GM12864 (cell line): ENCODE measurements around the gene C14orf180.

Source experiments
- DNase-seq: peaks from one replicate; pipeline ENCODE4 v3.0.0-alpha.2; 2011; ENCODE audit warnings: low read depth
- H3K4me3 ChIP-seq: 2 replicates; pipeline ENCODE4 v1.5.1; 2011; ENCODE audit warnings: mild to moderate bottlenecking, low read depth, low read length, control low read depth
- CTCF ChIP-seq: IDR thresholded peaks from 2 replicates; pipeline ENCODE4 v1.5.1; 2011; ENCODE audit warnings: low read depth, mild to moderate bottlenecking, moderate library complexity, low read length, control low read depth, inconsistent platforms; ENCODE audit errors: missing control alignments

The C14orf180 gene

GRCh38 chr14:104555430-104556255, 23.9 kb upstream of the C14orf180 start:
- no peak overlapping the region for H3K4me3 ChIP-seq
- DNase-seq, result no peak
- no peak for TF ChIP-seq CTCF

GRCh38 chr14:104556256-104557021, 23.1 kb upstream of the C14orf180 start:
- no peak for TF ChIP-seq CTCF
- H3K4me3 ChIP-seq, result no peak overlapping the region
- no peak for DNase-seq

GRCh38 chr14:104557086-104557485, 22.5 kb upstream of the C14orf180 start:
- no peak for TF ChIP-seq CTCF
- no peak overlapping the region for H3K4me3 ChIP-seq
- DNase-seq, result no peak

DNA sequence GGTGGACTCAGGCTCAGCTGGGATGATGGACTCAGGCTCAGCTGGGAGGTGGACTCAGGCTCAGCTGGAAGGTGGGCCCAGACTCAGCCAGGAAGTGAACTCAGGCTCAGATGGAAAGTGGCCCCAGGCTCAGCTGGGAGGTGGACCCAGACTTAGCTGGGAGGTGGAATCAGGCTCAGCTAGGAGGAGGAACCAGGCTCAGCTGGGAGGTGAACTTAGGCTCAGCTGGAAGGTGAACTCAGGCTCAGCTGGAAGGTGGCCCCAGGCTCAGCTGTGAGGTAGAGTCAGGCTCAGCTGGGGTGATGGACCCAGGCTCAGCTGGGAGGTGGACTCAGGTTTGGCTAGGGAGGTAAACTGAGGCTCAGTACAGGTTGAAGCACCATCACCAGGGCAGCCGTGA, 21.8 kb upstream of the C14orf180 start:
- DNase-seq, result no peak
- no peak for TF ChIP-seq CTCF
- H3K4me3 ChIP-seq, result no peak overlapping the region

DNA sequence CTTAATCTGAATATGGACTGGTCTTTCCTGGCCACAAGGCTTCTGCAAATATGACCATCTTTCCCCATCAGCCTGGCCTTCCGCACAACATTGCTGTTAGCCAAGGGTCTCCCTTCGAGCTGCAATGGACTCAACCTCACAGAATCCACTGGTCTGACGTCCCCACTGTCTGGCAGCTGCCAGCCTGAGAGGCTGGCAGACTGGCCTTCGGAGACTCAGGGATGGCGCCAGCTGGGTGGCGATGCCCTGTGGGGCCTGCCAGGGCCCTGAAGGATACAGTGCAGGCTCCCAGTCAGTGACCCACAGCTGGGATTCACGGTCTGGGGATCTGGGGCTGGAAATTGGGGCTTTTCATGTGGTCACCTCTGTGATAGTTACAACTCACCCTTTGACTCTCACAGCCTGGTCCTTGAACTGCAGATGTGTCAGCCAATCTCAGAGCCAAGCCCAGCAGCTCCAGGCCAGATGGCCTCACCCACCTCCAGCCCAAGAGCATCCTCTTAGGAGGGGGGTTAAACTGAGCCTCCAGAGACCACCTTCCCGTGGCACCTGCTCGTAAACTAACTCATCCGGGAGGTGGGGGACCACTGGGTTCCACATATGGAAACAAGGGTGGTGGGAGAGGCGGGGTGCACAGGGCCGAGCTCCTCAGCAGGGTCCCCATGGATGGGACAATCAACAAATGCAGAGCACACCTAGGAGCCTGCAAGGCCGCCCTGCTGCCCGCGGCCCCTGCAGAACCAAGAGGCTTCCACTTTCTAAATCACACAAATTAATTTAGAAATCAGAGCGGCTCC, 21.1 kb upstream of the C14orf180 start:
- no peak for DNase-seq
- no peak overlapping the region for H3K4me3 ChIP-seq
- no peak for TF ChIP-seq CTCF

DNA sequence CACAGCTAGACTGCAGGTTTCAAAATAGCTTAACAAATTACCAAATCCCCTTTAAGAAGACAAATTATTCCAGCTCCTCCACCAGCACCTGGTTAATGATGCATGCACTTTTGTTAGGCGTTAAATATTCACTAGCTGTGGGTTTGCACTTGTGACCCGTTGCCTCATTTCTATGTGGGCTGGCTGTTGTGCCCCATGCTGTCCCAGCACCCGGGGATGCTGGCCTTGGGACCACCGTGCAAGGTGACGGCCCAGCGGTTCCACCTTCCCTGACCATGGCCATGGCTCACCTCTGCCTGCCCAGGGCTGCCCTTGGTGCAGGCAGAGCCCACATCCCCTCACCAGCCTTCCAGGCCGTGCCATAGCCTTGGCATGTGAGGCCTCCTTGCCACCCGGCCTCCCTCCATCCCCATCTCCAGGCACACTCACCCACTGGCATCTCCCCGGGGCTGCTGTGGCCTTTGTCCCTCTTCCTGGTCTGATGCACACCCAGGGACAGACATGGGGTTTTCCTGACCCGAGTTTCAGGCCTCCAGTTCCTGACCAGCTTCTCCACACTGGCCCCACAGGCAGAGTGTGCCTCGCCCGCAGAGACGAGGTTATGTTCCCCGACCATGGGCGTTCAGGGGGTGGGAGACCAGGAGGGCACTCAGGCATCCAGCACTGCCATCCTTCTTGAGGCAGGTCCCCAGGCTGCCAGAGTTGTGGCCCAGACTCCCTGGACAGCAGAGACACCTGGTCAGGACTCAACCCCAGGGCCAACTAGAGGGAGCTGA, 20.3 kb upstream of the C14orf180 start:
- no peak for DNase-seq
- TF ChIP-seq CTCF, result no peak
- H3K4me3 ChIP-seq, result no peak overlapping the region
